ENCODE results near the gene UBA6.

DNA sequence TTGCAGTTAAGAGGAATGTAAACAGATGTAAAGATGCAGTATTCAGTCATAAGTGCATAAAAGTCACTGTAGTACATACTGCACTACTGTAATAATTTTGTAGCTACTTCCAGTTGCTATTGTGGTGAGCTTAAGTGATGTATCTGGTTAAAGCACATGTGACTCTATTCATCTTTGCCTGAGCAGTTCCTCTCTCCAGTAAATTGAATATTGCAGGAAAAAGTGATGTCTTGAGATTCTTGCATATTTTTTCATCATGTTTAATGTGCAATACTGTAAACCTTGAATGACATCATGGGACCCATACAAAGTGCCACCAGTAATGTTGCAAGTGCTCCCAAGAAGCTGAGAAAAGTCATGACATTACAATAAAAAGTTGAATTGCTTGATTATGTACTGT lies 9.6 kb downstream of the UBA6 start:
- TF ChIP-seq CTCF (IDR thresholded peaks at IDR 0.05) (no peak), POLR2A (IDR thresholded peaks at IDR 0.05) (no peak)

Measured in uterus (tissue), 2 donors.